Measurements from ENCODE around the gene SETD7.

GRCh38 chr4:139458543-139458942 is 97.5 kb downstream of the SETD7 start:
- TF ChIP-seq CTCF (conservative IDR thresholded peaks at IDR 0.05; ENCODE audit: low read depth, low read length): no peak
- TF ChIP-seq CHD1 (IDR thresholded peaks at IDR 0.05; ENCODE audit: low read depth, low read length): no peak
- no peak for TF ChIP-seq POLR2A (IDR thresholded peaks at IDR 0.05; ENCODE audit: low read depth, low read length)
- TF ChIP-seq RCOR1 (IDR thresholded peaks at IDR 0.05; ENCODE audit: insufficient replicate concordance, low read length): no peak
